ENCODE data around the gene NDUFB2. TPM values are rescaled to one million over a fixed set of nuclear protein-coding genes. Genes with fewer than 3 reads are reported as not detected.

The NDUFB2 gene
- total RNA-seq, 1 donor from 2014 or later, result 257 TPM

DNA sequence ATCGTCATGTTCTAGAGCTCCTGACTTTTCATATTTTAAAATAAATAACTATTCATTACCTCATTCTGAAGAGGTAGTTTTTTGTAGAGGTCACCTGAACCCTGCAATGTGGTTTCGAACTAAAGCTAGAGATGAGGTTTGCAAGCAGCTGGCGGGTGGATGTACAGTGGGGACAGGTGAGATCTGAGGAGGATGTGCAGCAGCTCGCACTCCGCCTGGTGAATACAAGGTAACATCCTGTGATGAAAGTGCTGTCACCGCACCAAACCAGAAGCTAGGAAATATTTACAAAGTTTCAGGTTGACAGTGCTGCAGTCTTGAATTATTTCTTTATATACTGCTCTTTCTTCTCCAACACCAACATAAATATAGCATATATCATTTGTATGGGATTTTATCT, 26.5 kb downstream of the NDUFB2 start:
- Histone ChIP-seq H3K27me3 (no peaks in the 10 kb centered on the region), H3K4me3 (no peak overlapping the region), H3K27ac (no peak overlapping the region), H3K36me3 (peaks cover 0 to 6% of the 10 kb centered on the region in 2 donors), H3K4me1 (no peaks in the 10 kb centered on the region), H3K9me3 (no peaks in the 10 kb centered on the region)
- intact Hi-C loops (cut with DNase I), result no loop called here
- no peak for TF ChIP-seq POLR2AphosphoS5 (IDR thresholded peaks at IDR 0.05; ENCODE audit: insufficient read depth in 1 of 2, low read depth in 1 of 2)
- no peak for TF ChIP-seq POLR2A (IDR thresholded peaks at IDR 0.05)
- TF ChIP-seq, protein P1, sequence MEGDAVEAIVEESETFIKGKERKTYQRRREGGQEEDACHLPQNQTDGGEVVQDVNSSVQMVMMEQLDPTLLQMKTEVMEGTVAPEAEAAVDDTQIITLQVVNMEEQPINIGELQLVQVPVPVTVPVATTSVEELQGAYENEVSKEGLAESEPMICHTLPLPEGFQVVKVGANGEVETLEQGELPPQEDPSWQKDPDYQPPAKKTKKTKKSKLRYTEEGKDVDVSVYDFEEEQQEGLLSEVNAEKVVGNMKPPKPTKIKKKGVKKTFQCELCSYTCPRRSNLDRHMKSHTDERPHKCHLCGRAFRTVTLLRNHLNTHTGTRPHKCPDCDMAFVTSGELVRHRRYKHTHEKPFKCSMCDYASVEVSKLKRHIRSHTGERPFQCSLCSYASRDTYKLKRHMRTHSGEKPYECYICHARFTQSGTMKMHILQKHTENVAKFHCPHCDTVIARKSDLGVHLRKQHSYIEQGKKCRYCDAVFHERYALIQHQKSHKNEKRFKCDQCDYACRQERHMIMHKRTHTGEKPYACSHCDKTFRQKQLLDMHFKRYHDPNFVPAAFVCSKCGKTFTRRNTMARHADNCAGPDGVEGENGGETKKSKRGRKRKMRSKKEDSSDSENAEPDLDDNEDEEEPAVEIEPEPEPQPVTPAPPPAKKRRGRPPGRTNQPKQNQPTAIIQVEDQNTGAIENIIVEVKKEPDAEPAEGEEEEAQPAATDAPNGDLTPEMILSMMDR (IDR thresholded peaks at IDR 0.05), result no peak
- no peak for DNase-seq (ENCODE audit: extremely low spot score in 2 of 2)

DNA sequence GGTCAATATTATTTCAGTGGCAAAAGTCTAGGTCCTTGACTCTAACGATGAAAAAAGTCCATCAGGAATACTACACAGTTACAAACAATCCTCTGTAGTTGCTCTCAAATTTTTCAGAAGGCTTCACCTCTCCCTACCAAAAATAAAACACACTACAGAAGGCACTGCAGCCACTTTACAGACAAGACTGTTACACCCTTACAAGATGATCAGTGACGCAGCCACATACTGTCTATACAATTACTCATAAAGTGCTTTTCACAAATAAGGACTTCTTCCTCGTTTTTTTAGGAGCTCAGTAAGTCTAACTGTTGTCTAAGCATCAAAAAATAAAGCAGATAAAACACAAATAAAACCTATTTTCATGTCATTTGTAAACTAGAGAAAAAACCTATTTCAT, 27.1 kb downstream of the NDUFB2 start:
- Histone ChIP-seq H3K4me3 (no peak overlapping the region), H3K36me3 (peaks cover 0 to 6% of the 10 kb centered on the region in 2 donors), H3K4me1 (no peaks in the 10 kb centered on the region), H3K27ac (no peak overlapping the region), H3K9me3 (no peaks in the 10 kb centered on the region), H3K27me3 (no peaks in the 10 kb centered on the region)
- no peak for TF ChIP-seq POLR2AphosphoS5 (IDR thresholded peaks at IDR 0.05; ENCODE audit: insufficient read depth in 1 of 2, low read depth in 1 of 2)
- TF ChIP-seq POLR2A (IDR thresholded peaks at IDR 0.05), result no peak
- TF ChIP-seq, protein P1 (IDR thresholded peaks at IDR 0.05), result no peak
- intact Hi-C loops (cut with DNase I), result no loop called here
- no peak for DNase-seq (ENCODE audit: extremely low spot score in 2 of 2)

DNA sequence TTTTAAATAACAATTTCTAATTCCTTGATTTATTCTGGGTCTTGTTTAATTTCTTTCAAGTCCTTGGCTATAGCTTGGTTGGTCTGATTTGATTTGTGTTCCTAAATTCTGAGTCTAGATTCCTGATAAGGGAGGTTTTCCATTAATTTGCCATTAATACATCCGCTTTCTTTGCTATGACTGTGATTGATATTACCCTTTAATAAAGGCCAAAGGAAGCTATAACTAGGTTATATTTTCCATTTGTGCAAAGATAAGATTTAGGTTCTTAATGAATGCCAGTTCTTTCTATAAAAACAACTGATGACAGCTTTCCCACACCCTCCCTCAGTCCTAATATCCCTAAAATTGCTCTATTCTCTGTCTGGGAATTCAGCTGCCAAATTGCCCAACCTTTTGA, 28.2 kb downstream of the NDUFB2 start:
- Histone ChIP-seq H3K27ac (no peak overlapping the region), H3K27me3 (no peaks in the 10 kb centered on the region), H3K9me3 (no peaks in the 10 kb centered on the region), H3K4me1 (no peaks in the 10 kb centered on the region), H3K4me3 (no peak overlapping the region), H3K36me3 (peaks cover 0 to 6% of the 10 kb centered on the region in 2 donors)
- DNase-seq (ENCODE audit: extremely low spot score in 2 of 2), result no peak
- TF ChIP-seq, protein P1 (IDR thresholded peaks at IDR 0.05), result no peak
- TF ChIP-seq POLR2A (IDR thresholded peaks at IDR 0.05) (no peak), POLR2AphosphoS5 (IDR thresholded peaks at IDR 0.05; ENCODE audit: insufficient read depth in 1 of 2, low read depth in 1 of 2) (no peak)
- intact Hi-C loops (cut with DNase I), result no loop called here

DNA sequence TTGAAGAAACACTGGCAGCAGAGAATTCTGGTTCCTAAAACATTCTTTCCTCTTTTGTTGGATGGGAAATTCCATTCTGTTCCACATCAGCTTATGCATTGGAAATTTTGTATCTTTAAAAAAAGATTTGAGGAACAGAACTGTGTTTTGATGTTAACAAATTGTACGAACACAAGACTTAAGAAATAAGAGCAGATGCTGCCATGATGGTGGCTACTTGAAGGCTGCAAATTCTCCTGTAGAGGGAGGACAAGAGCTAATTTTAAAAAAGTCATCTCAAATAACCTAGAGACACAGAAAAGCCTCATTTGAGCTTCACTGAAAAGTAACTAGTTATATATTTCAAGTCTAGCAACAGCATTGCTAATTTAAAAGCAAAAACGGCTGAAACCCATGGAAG, 29.8 kb downstream of the NDUFB2 start:
- Histone ChIP-seq H3K9me3 (no peaks in the 10 kb centered on the region), H3K36me3 (peaks cover 0 to 6% of the 10 kb centered on the region in 2 donors), H3K27me3 (no peaks in the 10 kb centered on the region), H3K4me1 (no peaks in the 10 kb centered on the region), H3K27ac (no peak overlapping the region), H3K4me3 (no peak overlapping the region)
- intact Hi-C loops (cut with DNase I), result no loop called here
- DNase-seq (ENCODE audit: extremely low spot score in 2 of 2), result no peak
- TF ChIP-seq, protein P1 (IDR thresholded peaks at IDR 0.05), result no peak
- no peak for TF ChIP-seq POLR2A (IDR thresholded peaks at IDR 0.05)
- TF ChIP-seq POLR2AphosphoS5 (IDR thresholded peaks at IDR 0.05; ENCODE audit: insufficient read depth in 1 of 2, low read depth in 1 of 2), result no peak

DNA sequence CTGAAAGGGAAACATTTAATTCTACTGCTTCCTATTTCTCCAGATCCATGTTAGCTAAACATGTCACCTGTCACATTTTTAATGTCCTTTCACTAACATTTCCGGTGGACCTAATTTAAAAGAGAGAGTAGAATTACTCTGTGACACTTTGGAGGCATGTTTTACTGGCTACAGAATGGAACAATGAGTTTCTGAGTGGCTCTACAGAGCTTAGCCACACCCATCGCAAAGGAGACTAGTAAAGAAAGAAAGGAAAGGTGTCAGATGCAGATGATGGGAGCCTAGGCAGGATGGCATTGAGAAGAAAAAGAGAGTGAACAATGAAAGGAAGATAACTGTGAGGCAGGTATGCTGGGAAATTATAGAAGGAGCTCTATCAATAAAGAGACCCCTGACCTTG, 35.9 kb downstream of the NDUFB2 start:
- no peaks in the 10 kb centered on the region for H3K36me3 ChIP-seq
- no peak for DNase-seq (ENCODE audit: extremely low spot score in 2 of 2)
- H3K4me1 ChIP-seq, result no peaks in the 10 kb centered on the region
- intact Hi-C loops (cut with DNase I), result no loop called here
- H3K27ac ChIP-seq, result no peak overlapping the region
- TF ChIP-seq POLR2A (IDR thresholded peaks at IDR 0.05) (no peak), POLR2AphosphoS5 (IDR thresholded peaks at IDR 0.05; ENCODE audit: insufficient read depth in 1 of 2, low read depth in 1 of 2) (no peak)
- TF ChIP-seq, protein P1 (IDR thresholded peaks at IDR 0.05), result no peak
- no peaks in the 10 kb centered on the region for H3K27me3 ChIP-seq
- no peak overlapping the region for H3K4me3 ChIP-seq
- no peaks in the 10 kb centered on the region for H3K9me3 ChIP-seq
